Measurements from ENCODE around the gene IPO13. TPM values are rescaled to one million over a fixed set of nuclear protein-coding genes. Genes with fewer than 3 reads are reported as not detected.

Gene IPO13
- total RNA-seq, 2 donors from 2014 or later, result 18.6 to 21.5 TPM

GRCh38 chr1:43908226-43908625, 38.5 kb upstream of the IPO13 start:
- Histone ChIP-seq H3K4me1 (ENCODE audit: control insufficient read depth, insufficient read depth, low read length) (peaks cover 12% of the 10 kb centered on the region), H3K9ac (ENCODE audit: extremely low read depth, low read length, poor library complexity, severe bottlenecking) (no peak overlapping the region), H3K36me3 (ENCODE audit: control insufficient read depth, insufficient read depth, low read length) (no peaks in the 10 kb centered on the region), H3K27me3 (ENCODE audit: control insufficient read depth, insufficient read depth, low read length, poor library complexity, severe bottlenecking) (no peaks in the 10 kb centered on the region), H3K4me3 (ENCODE audit: low read length) (no peak overlapping the region), H3K9me3 (ENCODE audit: control insufficient read depth, low read length) (no peaks in the 10 kb centered on the region), H3K27ac (ENCODE audit: low read depth, low read length) (no peak overlapping the region)
- no peak for DNase-seq
- no peaks in the 10 kb centered on the region for H3K36me3 Mint-ChIP-seq (ENCODE audit: low read depth)
- TF ChIP-seq, protein P1, sequence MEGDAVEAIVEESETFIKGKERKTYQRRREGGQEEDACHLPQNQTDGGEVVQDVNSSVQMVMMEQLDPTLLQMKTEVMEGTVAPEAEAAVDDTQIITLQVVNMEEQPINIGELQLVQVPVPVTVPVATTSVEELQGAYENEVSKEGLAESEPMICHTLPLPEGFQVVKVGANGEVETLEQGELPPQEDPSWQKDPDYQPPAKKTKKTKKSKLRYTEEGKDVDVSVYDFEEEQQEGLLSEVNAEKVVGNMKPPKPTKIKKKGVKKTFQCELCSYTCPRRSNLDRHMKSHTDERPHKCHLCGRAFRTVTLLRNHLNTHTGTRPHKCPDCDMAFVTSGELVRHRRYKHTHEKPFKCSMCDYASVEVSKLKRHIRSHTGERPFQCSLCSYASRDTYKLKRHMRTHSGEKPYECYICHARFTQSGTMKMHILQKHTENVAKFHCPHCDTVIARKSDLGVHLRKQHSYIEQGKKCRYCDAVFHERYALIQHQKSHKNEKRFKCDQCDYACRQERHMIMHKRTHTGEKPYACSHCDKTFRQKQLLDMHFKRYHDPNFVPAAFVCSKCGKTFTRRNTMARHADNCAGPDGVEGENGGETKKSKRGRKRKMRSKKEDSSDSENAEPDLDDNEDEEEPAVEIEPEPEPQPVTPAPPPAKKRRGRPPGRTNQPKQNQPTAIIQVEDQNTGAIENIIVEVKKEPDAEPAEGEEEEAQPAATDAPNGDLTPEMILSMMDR (conservative IDR thresholded peaks at IDR 0.05), result no peak
- H3K27ac Mint-ChIP-seq, result no peak overlapping the region
- H3K9me3 Mint-ChIP-seq, result no peaks in the 10 kb centered on the region
- H3K4me1 Mint-ChIP-seq, result peaks cover 14% of the 10 kb centered on the region
- WGBS, 2 experiments (ENCODE audit: insufficient coverage in 1 of 2, insufficient read length in 1 of 2), result 94% methylated on average over 2 of the region's 2 CpGs; no CpG with 5 or more reads in 1 of the 2 experiments
- no peak overlapping the region for H3K4me3 Mint-ChIP-seq
- H3K27me3 Mint-ChIP-seq (ENCODE audit: insufficient read depth), result peaks cover 8% of the 10 kb centered on the region

GRCh38 chr1:43908858-43909257, 37.9 kb upstream of the IPO13 start:
- DNase-seq, result no peak
- Histone ChIP-seq H3K4me3 (ENCODE audit: low read length) (no peak overlapping the region), H3K9me3 (ENCODE audit: control insufficient read depth, low read length) (no peaks in the 10 kb centered on the region), H3K27ac (ENCODE audit: low read depth, low read length) (no peak overlapping the region), H3K4me1 (ENCODE audit: control insufficient read depth, insufficient read depth, low read length) (peaks cover 16% of the 10 kb centered on the region), H3K36me3 (ENCODE audit: control insufficient read depth, insufficient read depth, low read length) (no peaks in the 10 kb centered on the region), H3K9ac (ENCODE audit: extremely low read depth, low read length, poor library complexity, severe bottlenecking) (no peak overlapping the region), H3K27me3 (ENCODE audit: control insufficient read depth, insufficient read depth, low read length, poor library complexity, severe bottlenecking) (no peaks in the 10 kb centered on the region)
- H3K4me3 Mint-ChIP-seq, result no peak overlapping the region
- H3K9me3 Mint-ChIP-seq, result no peaks in the 10 kb centered on the region
- TF ChIP-seq, protein P1 (conservative IDR thresholded peaks at IDR 0.05), result peak; percentile 52
- 90 to 93% methylated on average over 5 of the region's 5 CpGs for WGBS, 2 experiments (ENCODE audit: insufficient coverage in 1 of 2, insufficient read length in 1 of 2)
- no peaks in the 10 kb centered on the region for H3K36me3 Mint-ChIP-seq (ENCODE audit: low read depth)
- no peak overlapping the region for H3K27ac Mint-ChIP-seq
- peaks cover 20% of the 10 kb centered on the region for H3K4me1 Mint-ChIP-seq
- H3K27me3 Mint-ChIP-seq (ENCODE audit: insufficient read depth), result peaks cover 8% of the 10 kb centered on the region

- H3K9ac ChIP-seq (ENCODE audit: extremely low read depth, low read length, poor library complexity, severe bottlenecking), result no peak overlapping the region
- no peak for DNase-seq
- no peaks in the 10 kb centered on the region for H3K27me3 ChIP-seq (ENCODE audit: control insufficient read depth, insufficient read depth, low read length, poor library complexity, severe bottlenecking)
- Mint-ChIP-seq H3K36me3 (ENCODE audit: low read depth) (no peaks in the 10 kb centered on the region), H3K4me3 (no peak overlapping the region), H3K27me3 (ENCODE audit: insufficient read depth) (peaks cover 8% of the 10 kb centered on the region), H3K4me1 (peaks cover 32% of the 10 kb centered on the region), H3K9me3 (no peaks in the 10 kb centered on the region), H3K27ac (no peak overlapping the region)
- H3K4me3 ChIP-seq (ENCODE audit: low read length), result no peak overlapping the region
- no peaks in the 10 kb centered on the region for H3K36me3 ChIP-seq (ENCODE audit: control insufficient read depth, insufficient read depth, low read length)
- 92% methylated on average over 1 of the region's 1 CpG; no CpG with 5 or more reads in 1 of the 2 experiments for WGBS, 2 experiments (ENCODE audit: insufficient coverage in 1 of 2, insufficient read length in 1 of 2)
- H3K4me1 ChIP-seq (ENCODE audit: control insufficient read depth, insufficient read depth, low read length), result peaks cover 20% of the 10 kb centered on the region
- H3K27ac ChIP-seq (ENCODE audit: low read depth, low read length), result no peak overlapping the region
- H3K9me3 ChIP-seq (ENCODE audit: control insufficient read depth, low read length), result no peaks in the 10 kb centered on the region
- TF ChIP-seq, protein P1 (conservative IDR thresholded peaks at IDR 0.05), result no peak
Observed at GRCh38 chr1:43910343-43910742, 36.4 kb upstream of the IPO13 start.
